HG03108 (cell line): ENCODE measurements around the gene EFCC1.
"Not testable (repeated sequence)": the region's sequence is repeated elsewhere in the genome, so short reads cannot be mapped to it uniquely, and the experiment has no call there.

Experiments
- ATAC-seq: cut with Tn5 transposase; IDR thresholded peaks from one replicate; pipeline ENCODE4 v1.9.1; 2021; ENCODE audit warnings: moderate library complexity; ENCODE audit not compliant: unreplicated experiment

The EFCC1 gene

GRCh38 chr3:129069313-129070085, 68.4 kb downstream of the EFCC1 start:
- not testable (repeated sequence) for ATAC-seq

- ATAC-seq: no peak
Observed at GRCh38 chr3:129070086-129070885, 69.2 kb downstream of the EFCC1 start.

GRCh38 chr3:129077222-129077621, 76.1 kb downstream of the EFCC1 start:
- no peak for ATAC-seq

GRCh38 chr3:129078510-129078909, 77.4 kb downstream of the EFCC1 start:
- ATAC-seq: no peak

- ATAC-seq: no peak
Observed at GRCh38 chr3:129081503-129081902, 80.4 kb downstream of the EFCC1 start.

GRCh38 chr3:129082026-129082425, 80.9 kb downstream of the EFCC1 start:
- ATAC-seq: no peak

- ATAC-seq: no peak
Observed at GRCh38 chr3:129084501-129084900, 83.4 kb downstream of the EFCC1 start.

GRCh38 chr3:129085165-129085715, 84.1 kb downstream of the EFCC1 start:
- no peak for ATAC-seq

- no peak for ATAC-seq
Observed at GRCh38 chr3:129085818-129086217, 84.7 kb downstream of the EFCC1 start.

- no peak for ATAC-seq
Observed at GRCh38 chr3:129087138-129087702, 86.1 kb downstream of the EFCC1 start.

- not testable (repeated sequence) for ATAC-seq
Observed at GRCh38 chr3:129087904-129088303, 86.8 kb downstream of the EFCC1 start.

- ATAC-seq: not testable (repeated sequence)
Observed at GRCh38 chr3:129088312-129088711, 87.2 kb downstream of the EFCC1 start.
